ENCODE data around the gene EPB41L4B.
A peak's percentile ranks its signal among the peaks of the same experiment; 100 is the strongest.

EPB41L4B gene

DNA sequence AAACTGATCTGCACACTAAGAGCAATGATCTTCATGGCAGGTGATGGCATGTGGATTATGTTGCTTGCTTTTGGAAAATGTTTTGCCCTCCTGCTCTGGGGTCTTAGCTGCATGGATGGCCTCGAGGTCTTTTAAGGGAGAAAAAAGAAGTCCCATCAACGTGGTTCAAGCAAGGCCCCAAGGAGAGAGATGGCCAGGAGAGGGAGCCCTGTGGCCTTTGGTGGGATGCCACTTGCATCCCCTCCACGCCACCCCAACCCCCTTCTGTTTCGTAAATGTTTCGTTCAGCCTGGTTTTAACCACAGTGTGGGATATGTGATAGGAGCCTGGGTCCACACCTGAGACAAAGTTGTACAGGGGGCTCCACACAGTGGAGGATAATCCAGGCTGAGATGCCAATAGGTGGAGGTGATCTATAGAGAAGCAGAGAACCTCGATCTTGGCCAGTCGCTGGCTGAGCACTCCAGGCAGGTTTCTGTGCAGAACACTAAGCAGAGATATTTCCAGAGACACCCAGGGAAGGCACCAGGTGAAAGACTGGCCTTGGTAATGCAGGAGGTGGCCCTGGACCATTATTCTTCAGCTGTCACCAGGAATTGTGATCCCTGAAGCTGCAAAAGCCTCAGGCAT lies 128.0 kb downstream of the EPB41L4B start:
- DNase-seq, result no peak

DNA sequence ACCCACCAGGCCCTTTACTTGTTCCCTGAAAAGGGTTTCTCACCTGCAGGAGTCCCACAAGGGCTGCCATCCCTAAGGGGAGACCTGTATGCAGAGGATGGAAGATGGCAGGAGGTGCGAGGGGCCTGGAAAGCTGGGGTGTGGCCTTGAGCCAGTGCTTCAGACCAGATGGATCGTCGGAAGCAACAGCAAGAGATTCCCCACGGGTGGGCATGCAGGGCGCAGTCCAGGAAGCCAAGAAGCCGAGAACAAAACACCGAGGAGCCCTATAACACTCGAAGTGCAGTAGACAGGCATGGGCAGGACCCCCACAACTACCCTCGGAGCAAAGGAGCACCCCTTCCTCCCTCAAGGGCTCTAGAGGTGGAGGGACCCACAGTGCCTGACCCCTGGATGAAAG lies 129.1 kb downstream of the EPB41L4B start:
- no peak for DNase-seq

DNA sequence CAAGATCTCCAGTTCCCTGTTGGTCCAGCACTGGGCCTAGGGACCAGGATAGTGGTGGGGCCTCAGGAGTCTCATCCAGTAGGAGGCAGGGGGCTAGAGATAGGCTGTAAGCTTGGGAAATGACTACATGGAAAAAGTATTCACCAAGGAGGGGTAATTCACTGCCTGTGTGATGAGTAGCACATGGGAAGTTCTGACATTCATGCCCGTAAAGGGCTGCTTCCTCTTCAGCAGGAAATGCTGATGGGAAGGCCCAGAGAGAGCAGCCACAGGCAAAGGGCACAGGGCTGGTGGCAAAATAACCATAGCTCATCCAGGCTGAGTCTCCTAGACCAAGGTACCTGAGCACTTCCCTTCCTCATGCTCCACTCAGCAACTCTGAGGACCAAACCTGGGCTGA lies 130.7 kb downstream of the EPB41L4B start:
- DNase-seq, result no peak

DNA sequence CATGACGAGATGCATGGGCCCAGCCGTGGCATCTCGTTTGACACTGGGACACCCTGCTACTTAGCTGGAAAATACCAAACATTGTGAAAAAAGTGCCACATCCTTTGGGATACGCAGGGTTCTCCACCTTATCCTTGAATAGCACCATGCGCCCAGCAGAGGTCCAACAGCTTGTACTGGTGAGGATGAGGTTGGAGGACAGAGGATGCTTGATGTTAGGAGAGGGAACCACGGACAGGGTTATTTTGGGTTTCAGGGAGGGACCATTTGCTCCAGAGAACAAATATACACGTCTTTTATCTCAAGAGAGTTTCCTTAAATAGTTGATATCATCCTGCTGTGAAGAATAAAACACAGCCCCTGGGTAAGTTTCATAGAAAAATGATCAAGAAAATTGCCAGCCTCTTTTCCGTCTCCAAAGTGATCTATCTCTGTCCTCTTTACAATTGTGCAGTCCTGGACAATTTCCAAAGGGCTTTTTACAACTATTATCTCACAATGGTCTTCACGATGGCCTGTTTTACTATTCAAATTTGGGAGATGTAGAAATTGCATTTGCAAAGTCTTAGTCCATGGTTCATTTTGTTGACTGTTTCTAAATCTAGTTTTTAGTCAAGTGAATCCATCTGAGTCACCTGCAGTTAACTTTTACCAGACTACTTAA lies 133.9 kb downstream of the EPB41L4B start:
- no peak for DNase-seq

DNA sequence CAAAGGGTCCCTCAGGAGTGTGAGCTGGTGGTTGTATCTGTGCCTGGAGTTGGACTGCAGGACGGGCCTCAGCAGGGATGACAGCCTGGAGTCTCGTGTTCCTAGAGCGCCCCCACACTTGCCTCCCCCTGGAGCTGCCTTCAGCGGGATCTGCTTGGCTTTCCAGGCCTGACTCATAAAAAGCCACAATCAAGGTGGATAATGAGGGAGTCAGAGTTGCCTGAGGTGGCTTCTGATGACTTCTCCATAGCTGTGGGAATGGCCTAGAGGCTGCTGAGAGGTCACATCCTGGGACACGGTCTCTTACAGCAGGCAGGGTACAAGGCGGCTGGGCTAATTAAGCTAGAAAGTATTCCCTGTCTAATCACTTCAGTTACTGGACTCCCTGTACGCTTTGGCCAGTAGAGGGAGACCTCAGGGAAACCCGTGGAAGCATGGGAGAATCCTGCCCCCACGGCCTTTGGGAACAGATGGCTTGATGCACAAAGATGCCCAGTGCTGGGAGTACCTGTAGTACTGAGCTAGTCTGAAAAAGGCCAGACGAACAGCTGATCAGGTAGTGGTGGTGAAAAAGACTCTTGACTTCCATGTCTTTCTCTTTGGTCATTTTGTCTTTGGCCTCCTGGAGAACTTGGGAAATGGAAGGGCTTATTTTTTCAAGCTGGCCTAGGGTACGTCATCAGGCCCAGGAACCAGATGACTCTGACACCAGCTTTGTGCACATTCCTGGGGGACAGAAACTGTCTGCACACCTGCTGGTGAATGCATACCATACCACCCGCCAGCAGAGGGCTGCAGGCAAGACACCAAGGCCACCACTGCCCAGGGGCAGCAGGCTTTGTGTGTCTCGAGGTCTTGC lies 137.7 kb downstream of the EPB41L4B start:
- peak in 1 of 2 experiments; percentile 13 for DNase-seq

DNA sequence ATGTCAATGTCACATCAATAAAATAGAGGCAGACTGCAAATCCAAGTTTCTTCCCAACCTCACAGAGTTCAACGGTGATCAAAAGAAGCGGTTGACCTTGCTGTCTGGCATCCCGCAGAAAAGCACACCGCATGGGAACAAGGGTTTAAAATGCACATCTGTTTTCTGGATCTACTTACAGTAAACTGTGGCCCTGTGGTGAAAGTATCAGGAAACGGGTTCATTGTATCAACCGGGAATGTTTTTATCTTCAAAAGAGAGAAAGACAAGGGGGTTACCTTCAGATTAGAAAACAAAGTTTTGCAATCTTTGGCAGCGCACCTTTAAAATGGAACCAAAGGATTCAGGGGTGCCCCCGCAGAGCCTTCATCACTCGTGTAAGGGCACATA lies 138.3 kb downstream of the EPB41L4B start:
- DNase-seq, result no peak

DNA sequence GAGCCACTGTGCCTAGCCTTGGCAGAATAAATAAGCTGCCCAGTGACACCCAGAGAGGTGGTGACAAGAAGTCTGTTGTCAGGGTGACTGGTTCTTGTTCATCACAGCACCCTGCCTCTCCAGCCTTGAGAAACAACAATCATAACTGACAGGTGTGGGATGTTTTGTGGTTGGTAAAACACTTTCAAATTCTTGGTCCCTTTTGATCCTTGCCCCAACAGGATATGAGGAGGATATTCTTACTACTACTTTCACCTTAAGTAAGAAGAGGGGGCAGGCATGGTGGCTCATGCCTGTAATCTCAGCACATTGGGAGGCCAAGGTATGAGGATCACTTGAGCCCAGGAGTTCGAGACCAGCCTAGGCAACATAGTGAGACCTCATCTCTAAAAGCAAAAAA lies 139.6 kb downstream of the EPB41L4B start:
- no peak for DNase-seq

DNA sequence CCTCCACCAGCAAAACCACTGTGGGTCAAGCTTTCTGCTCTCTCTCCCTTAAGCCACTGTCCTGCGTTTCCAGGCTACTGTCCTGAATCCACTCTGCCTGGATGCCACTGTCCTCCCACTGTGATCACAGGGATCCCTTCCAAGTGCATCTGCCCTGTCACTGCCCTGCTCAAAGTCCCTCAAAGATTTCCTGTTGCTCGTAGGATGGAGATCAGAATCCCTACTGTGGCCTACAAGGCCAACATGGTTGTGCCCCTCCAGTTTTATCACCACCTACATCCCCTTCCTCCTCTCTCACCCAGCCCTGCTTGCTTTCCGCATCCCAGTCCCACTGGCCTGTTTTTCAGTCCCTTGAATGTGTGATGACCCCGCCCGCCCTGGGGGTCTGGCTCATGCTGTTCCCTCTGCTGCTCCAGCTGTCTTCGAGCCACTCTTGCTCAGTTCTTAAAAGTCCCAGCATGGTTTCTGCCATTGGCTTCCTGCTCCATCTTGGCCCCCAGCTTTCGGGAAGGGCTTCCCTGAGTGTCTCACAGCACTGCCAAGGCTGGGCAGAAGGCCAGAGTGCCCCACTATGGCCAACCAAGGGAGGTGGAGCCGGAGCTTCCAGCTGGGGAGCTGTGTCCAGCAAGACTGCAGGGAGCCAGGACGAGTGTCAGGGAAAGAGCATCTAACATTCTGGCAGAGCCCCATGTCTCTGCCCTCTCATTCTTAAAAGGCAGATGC lies 140.9 kb downstream of the EPB41L4B start:
- DNase-seq, result no peak

DNA sequence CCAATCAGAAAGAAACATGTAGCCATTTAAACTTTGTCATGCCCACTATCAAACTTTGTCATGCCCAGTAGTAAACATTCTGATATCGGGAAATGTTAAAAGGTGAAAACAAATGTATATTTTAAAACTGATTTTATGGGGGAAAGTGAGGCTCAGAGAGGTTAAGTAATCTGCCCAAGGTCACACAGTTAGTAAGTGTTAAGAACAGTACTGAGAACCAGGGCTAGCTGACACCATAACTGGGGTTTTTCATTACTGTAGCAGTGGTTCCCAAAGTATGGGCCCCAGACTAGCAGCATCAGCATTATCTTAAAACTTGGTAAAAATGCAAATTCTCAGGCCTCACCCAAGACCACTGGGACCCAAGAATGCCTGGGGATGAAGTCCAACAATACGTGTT lies 143.9 kb downstream of the EPB41L4B start:
- no peak for DNase-seq

DNA sequence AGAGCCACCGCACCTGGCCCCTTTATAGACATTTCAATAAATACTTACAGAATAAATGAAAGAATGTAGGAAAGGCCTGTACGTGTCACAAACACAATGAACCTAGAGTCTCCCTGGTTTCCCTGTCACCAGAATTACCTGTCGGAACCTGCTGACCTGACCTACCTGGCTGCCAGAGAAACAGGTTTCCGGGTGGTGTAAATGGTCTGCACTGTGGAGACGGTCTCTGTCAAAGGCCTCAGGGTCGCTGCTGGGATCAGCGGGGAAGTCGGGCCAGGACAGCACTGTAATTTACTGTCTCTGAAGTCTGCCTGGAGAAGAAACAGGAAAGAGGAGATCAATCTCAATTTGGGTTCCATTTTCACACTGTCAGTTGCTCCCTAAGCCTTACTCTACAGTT lies 144.5 kb downstream of the EPB41L4B start:
- DNase-seq, result no peak

DNA sequence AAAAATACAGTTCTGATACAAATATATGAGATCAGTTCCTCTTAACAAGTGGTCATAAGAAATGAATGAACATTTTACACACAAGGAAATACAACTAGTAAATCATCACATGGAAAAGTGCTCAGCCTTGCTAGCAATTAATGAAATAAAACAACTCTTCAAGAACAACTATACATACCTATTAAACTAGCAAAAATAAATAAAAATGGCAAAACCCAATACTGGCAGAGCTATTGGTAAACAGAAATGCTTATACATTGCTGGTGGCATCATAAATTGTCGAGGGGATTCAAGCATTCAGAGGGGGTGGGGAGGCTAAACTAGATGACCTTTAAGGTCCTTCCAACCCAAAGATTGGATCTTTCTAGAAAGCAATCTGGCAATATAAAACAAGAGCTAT lies 147.9 kb downstream of the EPB41L4B start:
- DNase-seq, result no peak

DNA sequence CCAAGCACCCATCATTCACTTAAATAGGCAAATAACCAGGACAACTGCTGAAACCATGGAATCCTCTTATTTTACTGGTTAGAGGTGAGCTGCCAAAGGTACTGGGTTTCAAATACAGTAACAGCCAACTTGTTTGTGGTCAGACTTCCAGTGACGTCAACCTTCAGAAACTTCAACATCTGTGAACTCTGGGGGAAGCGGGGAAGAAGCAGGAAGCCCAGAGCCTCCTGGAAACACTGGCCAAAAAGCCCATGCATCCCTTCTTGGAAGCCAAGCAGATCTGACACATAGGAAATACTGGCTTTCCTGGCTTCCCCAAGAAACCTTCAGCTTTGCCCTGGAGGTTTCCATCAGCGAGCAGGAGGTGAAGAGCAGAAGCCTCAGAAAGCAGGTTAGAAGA lies 148.9 kb downstream of the EPB41L4B start:
- DNase-seq, result no peak

DNA sequence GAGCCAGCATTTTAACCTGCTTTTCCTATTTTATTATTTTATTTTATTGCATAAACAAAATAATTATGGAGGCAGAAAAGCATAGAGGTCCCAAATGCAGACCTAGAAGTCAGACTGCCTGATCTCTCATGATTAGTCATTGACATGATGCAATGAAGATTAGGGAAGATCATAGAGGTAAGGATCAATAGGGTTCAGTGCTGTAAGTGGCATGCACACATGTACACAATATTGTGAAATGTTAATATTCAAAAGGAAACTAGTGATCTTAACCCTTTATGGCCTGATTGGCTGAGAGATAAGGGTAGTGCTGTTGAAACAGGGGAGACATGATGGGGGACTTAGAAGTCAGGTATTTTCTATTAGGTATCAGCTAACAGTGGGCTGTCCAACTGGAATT lies 152.7 kb downstream of the EPB41L4B start:
- no peak for DNase-seq

DNA sequence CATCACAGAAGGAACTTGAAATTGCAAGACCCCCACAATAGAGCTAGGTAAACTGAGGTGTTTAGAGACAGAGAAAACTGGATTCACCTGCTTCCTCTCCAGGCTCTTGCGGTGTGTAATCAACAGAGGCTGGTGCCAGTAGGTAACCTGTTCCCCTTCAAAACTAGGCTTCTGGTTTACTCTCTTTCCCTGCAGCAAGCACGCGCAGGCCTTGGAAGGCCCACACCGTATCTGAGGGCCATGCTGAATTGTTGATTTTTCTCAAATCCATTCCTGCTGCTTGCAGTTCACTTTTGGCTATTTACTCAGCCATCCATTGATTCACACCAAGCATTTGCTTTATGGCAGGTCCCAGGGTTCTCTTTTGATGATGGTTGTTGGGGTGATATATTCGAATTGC lies 153.1 kb downstream of the EPB41L4B start:
- no peak for DNase-seq

DNA sequence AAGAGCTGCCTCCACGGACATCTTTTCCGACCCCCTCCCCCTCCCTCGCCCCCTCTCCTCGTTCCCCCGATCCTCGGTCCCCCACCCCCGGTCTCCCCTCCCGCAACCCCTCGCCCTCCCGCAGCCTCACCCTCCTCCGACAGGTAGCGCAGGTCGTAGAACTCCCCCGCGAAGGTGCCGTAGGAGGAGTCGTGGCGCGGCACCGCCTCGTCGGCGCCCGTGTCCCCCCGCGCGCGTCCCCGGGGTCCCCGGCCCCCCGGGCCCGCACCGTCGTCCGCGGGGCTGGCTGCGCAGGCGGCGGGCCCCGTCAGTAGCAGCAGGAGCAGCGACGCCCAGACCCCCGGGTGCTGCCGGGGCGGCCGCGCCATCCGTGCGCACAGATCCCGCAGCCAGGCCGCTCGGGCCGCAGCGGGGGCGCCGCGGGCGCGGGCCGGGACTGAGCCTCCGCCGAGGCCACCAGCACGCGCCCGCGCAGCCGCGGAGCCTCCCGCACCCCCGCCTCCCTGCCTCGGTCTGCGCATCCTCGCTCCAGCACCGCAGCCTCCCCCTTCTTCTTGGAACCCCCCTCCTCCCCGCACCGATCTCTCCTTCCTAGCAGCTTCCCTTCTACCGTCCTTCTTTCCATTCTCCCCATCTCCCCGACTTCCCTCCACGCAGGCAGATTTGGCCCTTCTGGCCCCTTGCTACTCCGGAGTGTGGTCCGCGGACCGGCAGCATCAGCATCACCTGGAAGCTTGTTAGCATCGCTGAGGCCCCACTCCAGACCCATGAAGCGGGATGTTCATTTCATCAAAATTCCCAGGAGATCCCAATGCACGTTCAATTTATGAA lies 153.9 kb downstream of the EPB41L4B start, which contains the start of gene FRRS1L:
Gene FRRS1L, minus strand, starts transcription at position 479 of the 831 bp plus-strand sequence. Its CDS starts 111 bp downstream, at position 368.
- no peak for DNase-seq

DNA sequence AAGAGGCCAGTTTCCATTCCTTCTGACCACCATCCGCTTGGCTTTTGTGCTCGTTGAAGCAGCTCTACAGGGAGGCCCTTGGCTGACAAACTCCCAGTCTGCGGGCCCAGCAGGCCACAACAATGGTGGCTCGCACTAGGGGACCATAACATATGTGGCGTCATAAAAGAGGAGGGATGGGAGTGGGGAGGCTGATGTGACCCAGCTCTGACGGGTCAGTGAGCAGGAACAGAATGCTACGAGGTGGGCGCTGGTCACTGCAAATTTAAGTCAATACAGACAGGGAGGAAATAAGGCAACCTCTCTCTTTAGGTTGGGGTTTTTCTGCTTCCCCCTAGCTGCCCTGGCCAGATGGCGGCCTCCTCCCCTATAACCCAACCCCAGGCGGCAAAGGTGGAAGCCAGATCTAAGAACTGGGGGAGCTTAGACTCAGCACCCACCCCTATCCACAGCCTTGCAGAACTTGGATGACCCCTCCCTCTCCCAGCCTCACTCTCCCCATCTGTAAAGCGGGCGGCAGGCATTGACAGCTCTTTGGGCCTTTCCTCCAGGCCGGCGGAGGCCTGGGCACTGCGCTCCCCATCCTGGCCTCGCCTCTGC lies 154.6 kb downstream of the EPB41L4B start:
- DNase-seq, result no peak

DNA sequence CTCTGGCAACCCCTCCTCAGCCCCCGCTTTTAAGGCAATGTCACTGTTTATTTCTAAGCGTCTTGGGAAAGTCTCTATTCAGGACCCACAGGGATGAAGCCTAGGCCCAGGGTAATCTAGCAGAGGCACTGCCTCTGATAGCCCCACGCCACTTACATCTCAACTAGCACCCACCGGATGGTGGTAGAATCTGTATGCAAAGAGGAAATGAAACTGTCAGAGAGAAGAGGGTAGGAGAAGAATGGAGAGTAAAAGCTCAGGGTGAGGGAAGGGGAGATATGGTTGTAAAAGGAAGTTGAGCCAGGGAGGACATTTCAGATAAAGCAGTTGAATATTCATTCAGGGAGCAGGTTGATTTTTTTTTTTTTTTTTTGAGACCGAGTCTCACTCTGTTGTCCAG lies 156.8 kb downstream of the EPB41L4B start:
- DNase-seq, result no peak

DNA sequence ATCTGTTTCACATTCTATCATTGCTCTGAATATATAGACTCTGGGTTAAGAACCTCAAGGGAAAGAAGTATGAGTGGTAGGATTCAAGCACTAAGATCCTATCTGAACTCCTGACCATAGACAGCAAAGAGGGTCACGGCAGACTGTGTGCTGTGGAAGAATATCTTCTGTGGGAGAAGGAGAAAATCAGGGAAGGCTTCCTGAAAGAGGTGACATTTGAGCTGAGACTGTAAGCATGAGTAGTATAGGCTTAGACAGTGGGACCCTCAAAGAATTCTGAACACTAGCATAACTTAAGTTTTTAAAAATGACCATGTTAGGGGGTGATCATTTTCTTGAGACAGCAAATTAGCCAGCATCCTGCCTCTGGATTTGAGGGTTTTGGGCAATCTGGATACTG lies 157.7 kb downstream of the EPB41L4B start:
- no peak for DNase-seq

DNA sequence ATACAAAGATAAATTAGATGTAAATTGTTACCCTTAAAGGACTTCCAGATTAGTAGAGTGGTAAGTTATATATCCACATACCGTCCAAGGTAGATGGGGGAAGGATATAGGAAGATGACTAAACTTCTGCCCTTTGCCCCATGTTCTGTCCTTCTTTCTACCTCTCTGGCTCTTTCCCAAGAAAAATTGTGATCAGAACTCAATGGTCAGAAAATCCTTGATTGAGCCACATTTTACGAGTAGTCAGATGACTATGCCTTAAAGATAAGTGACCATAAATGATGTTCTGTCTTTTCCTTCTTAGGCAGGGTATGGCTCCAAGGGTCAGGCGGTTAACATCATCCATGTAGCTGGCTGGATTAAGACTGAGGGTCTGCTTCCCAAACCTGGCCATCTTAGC lies 158.2 kb downstream of the EPB41L4B start:
- DNase-seq, result no peak

DNA sequence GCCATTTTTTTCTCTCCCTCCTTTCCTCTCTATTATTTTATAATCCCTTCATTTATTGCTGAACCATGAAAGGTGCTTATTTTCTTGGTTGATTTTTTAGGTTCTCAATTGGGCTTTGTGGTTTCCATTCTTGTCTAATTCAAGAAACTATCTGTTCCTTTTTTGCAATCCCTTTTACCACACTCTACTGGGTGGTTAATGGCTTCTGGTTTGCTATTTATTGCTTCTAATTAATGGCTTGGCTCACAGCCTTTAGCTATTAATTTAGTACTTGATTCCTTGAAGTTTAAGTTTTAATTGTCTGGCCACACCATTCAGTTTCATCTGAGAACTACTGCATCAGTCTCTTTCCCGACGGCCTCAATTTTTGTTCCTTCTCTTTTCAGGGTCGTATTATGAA lies 159.4 kb downstream of the EPB41L4B start:
- DNase-seq, result no peak

DNA sequence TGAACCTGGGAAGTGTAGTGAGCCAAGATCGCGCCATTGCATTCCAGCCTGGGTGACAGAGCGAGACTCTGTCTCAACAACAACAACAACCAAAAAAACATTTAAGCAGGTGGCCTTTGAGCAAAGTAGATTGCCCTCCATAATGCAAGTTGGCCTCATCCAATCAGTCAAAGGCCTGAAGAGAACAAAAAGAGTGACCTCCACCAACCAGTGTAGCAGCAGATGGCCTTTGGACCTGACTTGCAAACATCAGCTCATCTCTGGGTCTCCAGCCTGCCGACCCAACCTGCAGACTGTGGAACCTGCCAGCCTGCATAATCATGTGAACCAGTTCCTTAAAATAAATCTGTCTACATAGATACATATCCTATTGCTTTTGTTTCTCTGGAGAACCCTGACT lies 161.3 kb downstream of the EPB41L4B start:
- no peak for DNase-seq

DNA sequence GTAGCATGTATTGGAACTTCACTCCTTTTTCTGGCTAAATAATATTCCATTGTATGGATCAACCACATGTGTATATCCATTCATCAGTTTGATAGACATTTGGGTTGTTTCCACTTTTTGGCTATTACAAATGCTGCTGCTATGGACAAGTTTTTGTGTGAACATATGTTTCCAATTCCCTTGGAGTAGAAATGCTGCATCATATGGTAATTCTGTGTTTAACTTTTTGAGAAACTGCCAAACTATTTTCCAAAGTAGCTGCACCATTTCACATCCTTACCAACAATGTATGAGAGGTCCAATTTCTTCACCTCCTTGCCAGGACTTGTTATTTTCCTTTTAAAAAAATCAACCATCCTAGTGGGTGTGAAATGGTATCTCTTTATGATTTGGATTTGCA lies 162.2 kb downstream of the EPB41L4B start:
- DNase-seq, result no peak

Measured in Kasumi-1 (cell line).